A673 (cell line): ENCODE data around the gene YES1. TPM values are rescaled to one million over a fixed set of nuclear protein-coding genes. Genes with fewer than 3 reads are reported as not detected.

ENCODE experiments used
- BruUV-seq: library from RNA; stranded (reverse); fragments of 400-500 nt; replicated peaks from 2 replicates; lab custom pipeline; 2021; lab: Mats Ljungman, UMichigan
- CTCF ChIA-PET: fragments of 300-600 bp; sonication (Branson Sonifier 250); formaldehyde crosslinking; loops from one replicate; lab custom pipeline; 2022; ENCODE audit warnings: antibody characterized with exemption; lab: Charles Lee
- POLR2A ChIA-PET: fragments of 300-600 bp; sonication (Branson Sonifier 250); formaldehyde crosslinking; loops from one replicate; lab custom pipeline; 2022; ENCODE audit warnings: antibody characterized with exemption; ENCODE audit not compliant: low non-redundant PET; lab: Charles Lee
- DNase-seq: peaks from one replicate; pipeline ENCODE4 v3.0.0-alpha.2; 2015; ENCODE audit warnings: low spot score
- H3K27ac ChIP-seq: fragments of 200-600 bp; sonication (generic); 2 replicates; pipeline ENCODE4 v1.5.1; 2016; ENCODE audit warnings: mixed run types, low read depth, mild to moderate bottlenecking, mixed read lengths, antibody characterized with exemption, low read length; ENCODE audit not compliant: poor library complexity, severe bottlenecking
- H3K27me3 ChIP-seq: fragments of 200-600 bp; sonication (generic); replicated peaks from 2 replicates; pipeline ENCODE4 v1.6.1; 2017; ENCODE audit warnings: mixed run types, low read depth, mild to moderate bottlenecking, mixed read lengths, antibody characterized with exemption, low read length; ENCODE audit not compliant: insufficient read depth, poor library complexity
- H3K36me3 ChIP-seq: fragments of 200-600 bp; sonication (generic); 2 replicates; pipeline ENCODE4 v1.6.1; 2016; ENCODE audit warnings: mixed run types, mild to moderate bottlenecking, mixed read lengths, antibody characterized with exemption, low read length; ENCODE audit not compliant: insufficient read depth, poor library complexity, severe bottlenecking
- H3K4me1 ChIP-seq: fragments of 200-600 bp; sonication (generic); 2 replicates; pipeline ENCODE4 v1.6.1; 2017; ENCODE audit warnings: mixed run types, mild to moderate bottlenecking, mixed read lengths, antibody characterized with exemption, low read length; ENCODE audit not compliant: insufficient read depth, poor library complexity, severe bottlenecking
- H3K4me3 ChIP-seq: fragments of 200-600 bp; sonication (generic); 2 replicates; pipeline ENCODE4 v1.5.1; 2016; ENCODE audit warnings: low read depth, mixed run types, mild to moderate bottlenecking, mixed read lengths, low read length; ENCODE audit not compliant: poor library complexity, severe bottlenecking
- H3K9me3 ChIP-seq: fragments of 200-600 bp; sonication (generic); 2 replicates; pipeline ENCODE4 v1.6.1; 2016; ENCODE audit warnings: mixed run types, low read depth, mild to moderate bottlenecking, mixed read lengths, antibody characterized with exemption, low read length; ENCODE audit not compliant: poor library complexity, severe bottlenecking
- EZH2 ChIP-seq: fragments of 200-600 bp; sonication (generic); IDR thresholded peaks from 2 replicates; pipeline ENCODE4 v1.6.1; 2017; ENCODE audit warnings: borderline replicate concordance, low read depth, mild to moderate bottlenecking, mixed read lengths, antibody characterized with exemption, low read length; ENCODE audit not compliant: poor library complexity, severe bottlenecking
- intact Hi-C: fragments of 100-400 bp; cut with micrococcal nuclease; formaldehyde crosslinking; loops from one replicate; pipeline ENCODE4 v1.10.0; 2022; ENCODE audit not compliant: unreplicated experiment
- total RNA-seq: library from RNA; stranded (reverse); gene quantifications from 2 replicates; pipeline ENCODE4 v1.2.3, GENCODE V29; 2021
- TF ChIP-seq, protein P1 (sequence below): fragments of 300-800, 200-600 bp; sonication (generic); conservative IDR thresholded peaks from 2 replicates; pipeline ENCODE4 v1.5.1; 2017; ENCODE audit warnings: low read depth, mild to moderate bottlenecking, antibody characterized with exemption, low read length, moderate library complexity, mixed read lengths

Gene YES1
- total RNA-seq, 1 experiment from 2014 or later = 138 TPM

DNA sequence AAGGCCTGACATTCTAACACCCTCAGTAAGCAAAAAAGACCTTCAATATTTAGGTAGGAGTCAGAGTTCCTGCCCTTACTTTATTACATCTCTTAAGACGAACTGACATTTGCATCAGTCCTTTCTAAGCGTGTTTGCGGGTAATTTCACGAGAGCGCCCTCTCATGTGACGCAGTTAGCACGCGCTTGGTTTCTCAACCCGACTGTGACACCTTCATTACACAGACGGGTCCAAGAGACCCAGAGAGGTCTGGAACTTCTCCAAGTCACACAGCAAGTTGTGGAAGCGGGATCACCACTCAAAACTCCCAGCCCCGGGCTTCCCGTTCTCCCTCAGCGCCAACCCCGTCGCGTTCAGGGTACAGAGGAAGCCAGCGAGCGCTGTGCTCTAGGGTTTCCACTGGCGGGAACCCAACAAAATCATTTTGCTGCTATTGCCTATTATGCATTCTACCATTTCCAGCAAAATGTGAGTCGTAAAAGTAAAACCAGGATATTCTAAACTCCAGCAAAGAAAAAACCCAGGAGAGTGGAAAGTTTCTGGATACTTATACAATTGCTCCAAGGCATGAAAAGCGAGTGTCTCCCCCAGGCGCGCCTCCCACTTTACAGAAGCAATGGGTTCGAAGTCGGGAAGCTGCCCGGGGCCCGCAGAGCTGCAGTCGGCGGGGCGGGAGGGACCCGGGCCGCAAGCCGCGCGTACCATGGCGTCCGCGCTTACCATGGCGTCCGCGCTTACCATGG, 100.2 kb downstream of the YES1 start:
- CTCF ChIA-PET = interaction anchor here (1.4 kb wide), 1 partner anchor 88 kb away, joined by 8 read pairs; no protein-coding TSS in a partner anchor
- POLR2A ChIA-PET = interaction anchor here (0.5 kb wide), 1 partner anchor 54 kb away, joined by 3 read pairs; no protein-coding TSS in a partner anchor
- intact Hi-C loops = loop anchor here (1.0 kb wide), 1 partner anchor 127 kb away; no protein-coding TSS in a partner anchor
- peak overlapping the region; percentile 90 for H3K27ac ChIP-seq
- H3K9me3 ChIP-seq = peaks cover 4% of the 10 kb centered on the region
- DNase-seq = peak; percentile 85
- BruUV-seq = TSS peak; percentile 42
- no peaks in the 10 kb centered on the region for H3K36me3 ChIP-seq
- no peak for TF ChIP-seq EZH2
- TF ChIP-seq, protein P1, sequence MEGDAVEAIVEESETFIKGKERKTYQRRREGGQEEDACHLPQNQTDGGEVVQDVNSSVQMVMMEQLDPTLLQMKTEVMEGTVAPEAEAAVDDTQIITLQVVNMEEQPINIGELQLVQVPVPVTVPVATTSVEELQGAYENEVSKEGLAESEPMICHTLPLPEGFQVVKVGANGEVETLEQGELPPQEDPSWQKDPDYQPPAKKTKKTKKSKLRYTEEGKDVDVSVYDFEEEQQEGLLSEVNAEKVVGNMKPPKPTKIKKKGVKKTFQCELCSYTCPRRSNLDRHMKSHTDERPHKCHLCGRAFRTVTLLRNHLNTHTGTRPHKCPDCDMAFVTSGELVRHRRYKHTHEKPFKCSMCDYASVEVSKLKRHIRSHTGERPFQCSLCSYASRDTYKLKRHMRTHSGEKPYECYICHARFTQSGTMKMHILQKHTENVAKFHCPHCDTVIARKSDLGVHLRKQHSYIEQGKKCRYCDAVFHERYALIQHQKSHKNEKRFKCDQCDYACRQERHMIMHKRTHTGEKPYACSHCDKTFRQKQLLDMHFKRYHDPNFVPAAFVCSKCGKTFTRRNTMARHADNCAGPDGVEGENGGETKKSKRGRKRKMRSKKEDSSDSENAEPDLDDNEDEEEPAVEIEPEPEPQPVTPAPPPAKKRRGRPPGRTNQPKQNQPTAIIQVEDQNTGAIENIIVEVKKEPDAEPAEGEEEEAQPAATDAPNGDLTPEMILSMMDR = peak; percentile 39; the same call in 1 of the 2 replicates
- peaks cover 4% of the 10 kb centered on the region for H3K4me1 ChIP-seq
- peak overlapping the region; percentile 61 for H3K4me3 ChIP-seq
- no peaks in the 10 kb centered on the region for H3K27me3 ChIP-seq

DNA sequence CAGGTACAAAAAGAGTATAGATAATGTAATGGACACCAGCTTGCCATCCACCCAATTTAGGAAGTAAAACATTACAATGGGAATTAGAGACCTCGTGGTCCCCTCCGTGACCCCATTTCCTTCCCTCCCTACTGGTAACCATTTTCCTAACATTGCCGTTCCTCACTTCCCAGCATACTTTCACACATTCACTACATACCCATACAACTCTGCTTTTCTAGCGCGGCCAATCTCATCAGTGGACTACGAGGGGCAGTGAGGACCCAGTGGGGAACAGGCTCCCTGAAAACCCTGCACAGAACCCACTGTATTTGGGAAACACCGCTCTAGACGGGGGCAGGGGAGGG, 100.8 kb downstream of the YES1 start:
- BruUV-seq = no TSS peak
- POLR2A ChIA-PET = no interaction called here
- TF ChIP-seq, protein P1 = no peak
- no peak for TF ChIP-seq EZH2
- intact Hi-C loops = no loop called here
- DNase-seq = peak; percentile 29
- CTCF ChIA-PET = no interaction called here
- peaks cover 4% of the 10 kb centered on the region for H3K4me1 ChIP-seq
- peaks cover 4% of the 10 kb centered on the region for H3K9me3 ChIP-seq
- peak overlapping the region; percentile 90 for H3K27ac ChIP-seq
- no peaks in the 10 kb centered on the region for H3K27me3 ChIP-seq
- H3K4me3 ChIP-seq = peak overlapping the region; percentile 61
- H3K36me3 ChIP-seq = no peaks in the 10 kb centered on the region

DNA sequence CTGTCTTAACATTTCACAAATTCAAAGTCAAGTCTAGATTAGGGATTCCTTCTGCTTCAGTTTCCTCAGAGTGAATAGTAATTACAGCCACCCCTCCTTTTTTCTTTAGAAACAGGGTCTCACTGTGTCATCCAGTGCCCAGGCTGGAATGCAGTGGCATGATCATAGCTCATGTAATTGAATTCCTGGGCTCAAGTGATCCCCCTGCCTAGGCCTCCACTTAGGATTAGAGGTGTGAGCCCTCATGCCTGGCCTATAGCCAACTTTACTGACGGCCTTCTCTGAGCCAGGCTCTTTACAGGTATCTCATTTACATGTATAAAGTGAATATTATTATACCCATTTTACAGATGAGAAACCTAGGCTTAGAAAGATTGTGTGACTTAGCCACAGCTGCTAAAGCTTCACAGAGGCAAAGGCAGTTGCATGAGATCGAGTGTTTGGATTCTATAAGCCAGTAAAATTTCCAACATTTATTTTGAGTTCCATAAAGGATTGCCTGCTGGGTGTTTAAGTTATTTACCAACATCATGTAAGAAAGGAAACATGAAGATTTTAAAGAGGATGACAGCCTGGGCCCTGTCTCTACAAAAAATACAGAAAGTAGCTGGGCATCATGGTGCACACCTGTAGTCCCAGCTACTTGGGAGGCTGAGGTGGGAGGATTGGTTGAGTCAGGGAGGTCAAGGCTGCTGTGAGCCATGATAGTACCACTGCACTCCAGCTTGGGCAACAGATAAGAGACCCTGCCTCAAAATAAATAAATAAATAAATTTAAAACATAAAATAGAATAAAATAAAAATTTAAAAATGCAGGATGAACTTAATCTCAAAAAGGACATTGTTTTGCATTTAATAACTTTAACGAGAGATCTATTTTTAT, 101.4 kb downstream of the YES1 start:
- Histone ChIP-seq H3K9me3 (peaks cover 4% of the 10 kb centered on the region), H3K27ac (no peak overlapping the region), H3K27me3 (no peaks in the 10 kb centered on the region), H3K36me3 (no peaks in the 10 kb centered on the region), H3K4me1 (peaks cover 4% of the 10 kb centered on the region), H3K4me3 (peak overlapping the region; percentile 61)
- intact Hi-C loops = no loop called here
- CTCF ChIA-PET = interaction anchor here (1.3 kb wide), 1 partner anchor 13 kb away, joined by 3 read pairs; no protein-coding TSS in a partner anchor
- no peak for DNase-seq
- POLR2A ChIA-PET = no interaction called here
- BruUV-seq = no TSS peak
- no peak for TF ChIP-seq EZH2
